ENCODE data around the gene UBA1.
A peak's percentile ranks its signal among the peaks of the same experiment; 100 is the strongest.

UBA1 gene

GRCh38 chrX:47214435-47215077 lies 20.9 kb downstream of the UBA1 start:
- DNase-seq = no peak

DNA sequence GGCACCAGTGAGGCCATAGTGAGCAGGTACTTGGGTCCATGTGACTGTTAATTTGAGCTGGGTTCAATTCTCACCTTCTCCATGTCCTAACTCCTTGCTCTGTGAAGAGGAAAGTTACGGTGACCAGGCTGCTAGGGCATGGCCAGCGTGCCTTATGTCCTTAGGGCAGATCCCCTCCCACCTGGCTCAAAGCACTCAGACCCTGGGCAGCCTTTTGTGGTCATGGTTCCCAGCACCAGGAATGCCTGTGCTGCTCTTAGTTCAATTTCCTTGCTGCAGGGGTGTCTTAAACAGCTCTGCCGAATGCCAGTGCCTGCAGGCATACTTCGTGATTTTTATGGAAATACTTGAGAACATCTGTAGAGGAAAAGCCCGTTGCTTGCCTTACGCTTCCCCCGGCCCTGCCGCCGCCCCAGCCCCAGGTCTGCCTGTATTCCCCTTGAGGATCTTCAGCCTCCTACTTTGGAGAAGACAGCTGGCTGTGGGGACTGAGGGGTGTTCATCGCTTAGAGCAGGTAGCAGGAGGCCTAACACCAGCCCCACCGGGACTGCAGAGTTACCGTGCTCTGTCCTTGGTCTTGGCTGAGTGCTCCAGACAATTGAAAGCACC lies 21.8 kb downstream of the UBA1 start:
- no peak for DNase-seq

- no peak for DNase-seq
Observed at GRCh38 chrX:47216393-47216925, 22.8 kb downstream of the UBA1 start.

DNA sequence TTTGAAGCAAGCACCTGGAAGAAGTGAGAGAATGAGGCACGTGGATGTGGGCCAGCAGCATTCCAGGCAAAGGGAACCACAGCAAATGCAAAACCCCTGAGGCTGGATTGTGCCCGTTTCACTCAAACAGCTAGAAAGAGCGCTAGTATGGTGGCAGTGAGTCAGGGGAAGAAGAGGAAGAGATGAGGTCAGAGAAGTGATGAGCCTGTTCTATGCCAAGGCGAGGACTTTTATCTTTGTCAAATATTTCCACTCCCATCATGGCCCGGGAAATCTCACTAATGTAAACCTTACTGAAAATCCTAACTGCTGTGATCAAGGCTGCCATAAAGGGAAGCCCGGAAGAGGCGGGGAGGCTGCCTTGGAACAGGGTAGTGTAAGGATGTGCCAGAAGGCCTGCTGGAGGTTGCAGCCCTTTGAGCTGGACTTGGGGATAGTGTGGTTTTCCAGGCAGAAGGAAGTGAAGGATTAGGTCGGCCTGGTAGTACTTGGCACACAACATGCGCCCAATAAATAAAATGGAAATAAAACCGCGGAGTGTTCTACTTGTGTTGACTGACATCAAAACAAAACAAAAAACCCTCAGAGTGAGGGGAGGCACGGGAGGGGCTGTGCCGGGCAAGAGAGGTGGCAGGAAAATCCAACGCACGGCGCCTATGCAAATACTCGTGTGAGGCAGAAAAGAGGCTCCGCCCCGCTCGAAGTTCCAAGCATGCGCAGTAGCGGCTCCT lies 23.7 kb downstream of the UBA1 start:
- DNase-seq = peak; percentile 2

- peak; percentile 90 for DNase-seq
Observed at GRCh38 chrX:47217852-47218279, 24.2 kb downstream of the UBA1 start.

DNA sequence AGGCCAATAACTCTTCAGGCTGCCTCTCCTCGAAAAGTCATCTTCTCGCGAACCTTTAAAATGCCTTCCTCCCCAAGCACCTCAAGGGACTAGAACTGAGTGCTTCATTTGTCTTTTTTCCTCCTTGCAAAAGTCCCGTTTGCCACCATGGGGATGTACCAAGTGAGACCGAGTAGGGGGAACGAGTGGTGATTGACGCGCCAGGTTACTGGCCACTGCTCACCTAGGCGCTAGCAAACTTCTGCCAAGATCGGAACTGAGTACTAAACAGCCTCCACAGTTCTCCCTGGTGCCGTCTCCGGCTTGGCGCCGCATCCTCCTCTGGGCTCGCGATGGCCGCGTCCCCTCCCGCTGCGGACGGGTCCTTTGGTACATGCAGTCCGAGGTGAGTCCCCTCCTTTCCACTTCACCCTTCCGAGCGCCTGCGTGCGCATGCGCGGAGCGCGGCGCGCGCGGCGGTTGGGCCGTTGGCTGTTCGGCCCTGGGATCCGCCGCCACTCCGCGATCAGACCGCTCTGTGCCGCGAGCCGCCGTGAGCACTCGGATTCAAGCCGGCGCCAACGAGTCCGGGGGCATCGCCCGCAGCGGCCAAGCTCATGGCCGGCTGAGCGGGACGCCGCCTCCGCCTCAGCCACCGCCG lies 24.8 kb downstream of the UBA1 start, which contains the start of gene CDK16:
CDK16 (plus strand) TSS at position 402 of the 640 bp plus-strand sequence. CDS start 4,877 bp downstream, outside the sequence.
- peak; percentile 45 for DNase-seq

DNA sequence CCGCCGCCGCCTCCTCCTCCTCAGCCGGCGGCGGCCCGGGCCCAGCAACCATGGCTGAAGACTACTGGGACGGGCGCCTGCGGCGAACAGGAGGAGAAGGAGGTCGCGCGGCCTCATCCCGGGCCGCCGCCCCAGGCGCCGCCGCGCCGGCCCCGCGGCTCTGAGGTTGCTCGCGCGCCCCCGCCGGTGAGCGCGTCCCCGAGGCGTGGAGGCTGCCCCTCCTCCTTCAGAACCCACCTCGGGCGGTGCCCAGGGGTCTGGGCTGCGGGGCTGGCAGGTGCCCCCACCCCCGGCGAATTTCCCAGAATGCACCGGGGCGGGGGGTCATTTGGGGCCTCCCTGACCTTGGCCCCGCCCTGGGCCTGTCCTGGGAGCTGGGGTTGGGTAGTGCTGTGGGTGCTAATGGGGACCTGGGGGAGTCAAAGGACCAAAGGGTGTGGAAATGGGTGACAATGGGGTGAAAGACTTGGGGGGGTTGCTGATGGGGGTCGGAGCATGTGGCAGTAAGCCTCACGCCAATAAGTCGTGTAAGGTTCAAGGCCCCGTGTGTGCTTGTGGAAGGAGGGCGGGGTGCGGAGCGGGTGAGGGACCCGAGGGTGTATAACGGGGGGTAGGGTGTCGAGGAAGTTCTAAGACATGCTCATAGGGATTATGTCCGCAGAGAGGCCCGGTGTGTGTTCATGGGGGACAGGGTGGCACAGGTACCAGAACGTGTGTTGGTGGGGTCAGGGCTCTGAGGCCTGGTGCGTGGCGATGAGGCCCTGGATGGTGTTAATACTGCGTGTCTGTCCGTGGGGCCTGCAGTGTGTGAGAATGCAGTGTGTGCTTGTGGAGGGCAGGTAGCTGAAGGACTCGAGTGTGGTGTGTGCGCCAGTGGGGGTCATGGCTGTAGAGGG lies 25.5 kb downstream of the UBA1 start:
- peak; percentile 11 for DNase-seq

DNA sequence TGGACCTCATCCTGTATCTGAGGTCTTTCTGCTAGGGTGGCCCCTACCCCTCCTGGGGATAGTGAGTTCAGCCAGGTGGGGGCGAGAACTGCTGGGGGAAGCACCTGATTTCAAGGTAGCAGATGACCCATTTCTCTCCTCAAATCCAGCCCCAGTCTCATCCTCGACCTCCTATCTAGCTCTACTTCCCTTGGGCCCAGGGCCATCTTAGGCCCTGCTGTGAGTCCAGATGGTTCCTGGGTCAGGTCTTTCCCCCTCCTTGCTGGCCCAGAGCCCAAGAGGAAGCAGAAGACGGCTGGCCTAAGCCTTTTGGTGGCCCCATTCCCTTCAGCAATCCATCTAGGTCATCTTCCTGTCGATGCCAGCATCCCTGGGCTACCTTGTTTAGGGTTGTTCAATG lies 28.1 kb downstream of the UBA1 start:
- no peak for DNase-seq

DNA sequence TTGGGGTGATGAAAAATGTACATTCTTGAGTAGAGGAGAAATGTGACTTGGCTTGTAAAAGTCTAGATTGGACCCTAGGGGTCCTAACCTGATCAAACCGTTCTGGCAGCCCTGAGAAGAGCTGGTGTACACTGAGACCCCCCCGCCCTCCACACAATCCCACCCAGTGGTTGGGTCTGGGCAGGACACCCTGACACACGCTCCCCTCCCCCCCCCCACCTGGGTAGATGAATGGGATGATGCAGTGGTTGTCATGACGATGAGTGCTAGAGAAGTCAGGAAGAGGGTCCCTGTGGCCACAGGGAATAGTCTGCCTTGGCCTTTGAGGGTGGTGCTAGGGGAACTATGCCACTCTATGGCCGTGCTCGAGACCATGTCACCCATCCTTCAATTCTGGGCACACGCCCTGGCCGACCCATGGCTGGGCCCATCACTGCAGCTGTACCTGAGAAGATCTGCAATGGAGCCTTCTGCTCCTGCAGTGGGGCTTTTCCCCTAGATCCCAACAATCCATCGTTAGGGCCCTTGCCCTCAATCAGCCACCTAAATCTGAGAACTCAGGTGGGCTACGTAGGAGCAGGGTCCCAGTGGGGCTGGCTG lies 29.2 kb downstream of the UBA1 start:
- no peak for DNase-seq

GRCh38 chrX:47223476-47224250 lies 30.0 kb downstream of the UBA1 start:
- no peak for DNase-seq

GRCh38 chrX:47224266-47224895 lies 30.8 kb downstream of the UBA1 start:
- DNase-seq = no peak

- DNase-seq = no peak
Observed at GRCh38 chrX:47224896-47225290, 31.3 kb downstream of the UBA1 start.

GRCh38 chrX:47226071-47226470 lies 32.4 kb downstream of the UBA1 start:
- DNase-seq = no peak

DNA sequence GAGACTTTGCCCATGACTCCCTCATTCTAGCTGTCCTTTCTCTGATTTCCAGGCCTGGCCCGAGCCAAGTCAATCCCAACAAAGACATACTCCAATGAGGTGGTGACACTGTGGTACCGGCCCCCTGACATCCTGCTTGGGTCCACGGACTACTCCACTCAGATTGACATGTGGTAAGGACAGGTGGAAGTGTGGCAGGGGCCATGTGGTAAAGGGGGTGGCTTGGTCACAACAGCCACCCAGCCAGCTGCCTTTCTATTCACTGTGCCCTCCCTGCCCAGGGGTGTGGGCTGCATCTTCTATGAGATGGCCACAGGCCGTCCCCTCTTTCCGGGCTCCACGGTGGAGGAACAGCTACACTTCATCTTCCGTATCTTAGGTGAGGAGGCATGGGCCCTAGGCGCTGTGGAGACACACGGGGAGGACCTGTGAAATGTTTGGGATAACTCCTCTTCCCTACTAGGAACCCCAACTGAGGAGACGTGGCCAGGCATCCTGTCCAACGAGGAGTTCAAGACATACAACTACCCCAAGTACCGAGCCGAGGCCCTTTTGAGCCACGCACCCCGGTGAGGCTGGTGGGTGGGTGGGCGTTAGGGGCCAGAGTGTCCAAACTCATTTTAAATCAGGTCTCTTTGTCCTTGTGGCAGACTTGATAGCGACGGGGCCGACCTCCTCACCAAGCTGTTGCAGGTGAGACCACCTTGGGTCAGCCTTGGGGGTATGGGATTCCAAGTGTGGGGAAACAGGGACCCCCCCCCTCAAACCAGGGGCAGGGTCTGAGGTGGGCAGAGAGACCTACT lies 33.1 kb downstream of the UBA1 start:
- DNase-seq = no peak

DNA sequence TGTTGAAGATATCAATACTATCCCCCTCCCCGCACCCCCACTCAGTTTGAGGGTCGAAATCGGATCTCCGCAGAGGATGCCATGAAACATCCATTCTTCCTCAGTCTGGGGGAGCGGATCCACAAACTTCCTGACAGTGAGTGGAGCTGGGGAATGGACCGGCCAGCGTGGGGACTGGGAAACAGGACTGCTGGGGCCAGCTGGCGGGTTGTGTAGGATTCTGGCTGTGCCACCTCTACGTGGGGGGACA lies 33.6 kb downstream of the UBA1 start:
- no peak for DNase-seq

DNA sequence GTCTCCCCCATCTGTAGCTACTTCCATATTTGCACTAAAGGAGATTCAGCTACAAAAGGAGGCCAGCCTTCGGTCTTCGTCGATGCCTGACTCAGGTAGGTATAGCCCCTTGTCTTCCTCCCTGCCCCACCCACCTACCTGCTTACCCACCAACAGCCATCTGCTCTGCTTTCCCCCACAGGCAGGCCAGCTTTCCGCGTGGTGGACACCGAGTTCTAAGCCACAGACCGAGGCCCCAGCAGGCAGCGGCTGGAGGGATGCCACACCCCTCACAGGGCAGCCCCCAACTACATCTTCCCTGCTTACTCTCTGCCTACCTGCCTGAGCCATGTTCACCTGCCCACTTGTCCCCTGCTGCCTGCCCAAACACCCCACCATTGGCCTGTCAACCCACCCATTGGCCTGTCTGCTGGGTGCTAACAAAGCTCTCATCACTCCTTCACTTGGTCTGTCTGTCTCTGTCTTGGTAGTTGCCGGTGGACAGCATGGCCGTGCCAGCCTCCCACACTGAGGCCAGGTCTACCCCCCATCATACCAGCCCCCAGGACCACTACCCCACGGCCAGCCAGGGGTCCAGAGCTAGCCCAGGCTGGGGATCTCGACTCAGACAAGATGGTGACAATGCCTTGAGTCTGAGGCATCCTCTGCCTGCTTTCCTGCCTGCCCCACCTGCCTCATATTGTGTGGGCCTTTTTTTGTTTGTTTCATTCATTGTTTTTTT lies 35.1 kb downstream of the UBA1 start:
- DNase-seq = no peak

- DNase-seq = no peak
Observed at GRCh38 chrX:47229427-47229826, 35.8 kb downstream of the UBA1 start.

DNA sequence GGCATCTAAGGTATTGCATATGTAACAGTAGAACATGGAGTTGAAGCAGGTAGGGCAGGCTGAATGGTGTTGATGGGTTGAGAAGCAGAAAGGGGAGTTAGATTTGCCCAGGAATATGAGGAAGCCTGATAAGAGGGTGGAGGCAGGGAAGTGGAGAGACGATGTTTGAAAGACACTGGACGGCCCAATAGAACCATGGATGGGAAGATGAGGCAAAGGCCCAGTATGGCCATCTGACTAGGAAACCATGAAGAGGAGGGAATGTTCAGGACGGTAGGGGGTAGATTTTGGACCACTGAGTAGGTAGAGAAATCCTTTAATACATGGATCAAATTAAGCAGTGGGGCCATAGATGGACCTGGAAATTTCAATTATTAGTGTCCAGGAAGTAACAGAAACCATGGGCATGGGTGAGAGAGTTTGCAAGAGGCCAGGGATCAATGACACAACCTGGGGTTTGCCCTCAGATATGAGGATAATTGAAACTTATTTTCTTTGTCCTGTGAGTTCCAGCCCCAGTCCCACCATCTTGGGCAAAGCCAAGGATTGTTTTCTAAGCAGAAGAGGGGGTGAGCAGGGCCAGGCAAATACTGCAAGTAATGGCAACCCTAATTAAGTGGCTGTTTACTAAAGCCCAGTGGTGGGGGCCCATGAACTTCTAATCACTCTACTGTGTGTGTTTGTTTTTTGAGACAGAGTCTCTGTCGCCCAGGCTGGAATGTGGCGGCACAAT lies 36.7 kb downstream of the UBA1 start:
- DNase-seq = no peak

- DNase-seq = no peak
Observed at GRCh38 chrX:47231167-47231566, 37.5 kb downstream of the UBA1 start.
